Measurements from ENCODE around the gene CELF1. TPM values are rescaled to one million over a fixed set of nuclear protein-coding genes. Genes with fewer than 3 reads are reported as not detected.
A peak's percentile ranks its signal among the peaks of the same experiment; 100 is the strongest.

The CELF1 gene
- total and polyA plus RNA-seq, 9 of the 15 experiments (the other 6 are each of a cell fraction or from before 2014, with no cell fraction given), result 11.3 to 142 (median 77.4) TPM

- TF ChIP-seq, protein P1, sequence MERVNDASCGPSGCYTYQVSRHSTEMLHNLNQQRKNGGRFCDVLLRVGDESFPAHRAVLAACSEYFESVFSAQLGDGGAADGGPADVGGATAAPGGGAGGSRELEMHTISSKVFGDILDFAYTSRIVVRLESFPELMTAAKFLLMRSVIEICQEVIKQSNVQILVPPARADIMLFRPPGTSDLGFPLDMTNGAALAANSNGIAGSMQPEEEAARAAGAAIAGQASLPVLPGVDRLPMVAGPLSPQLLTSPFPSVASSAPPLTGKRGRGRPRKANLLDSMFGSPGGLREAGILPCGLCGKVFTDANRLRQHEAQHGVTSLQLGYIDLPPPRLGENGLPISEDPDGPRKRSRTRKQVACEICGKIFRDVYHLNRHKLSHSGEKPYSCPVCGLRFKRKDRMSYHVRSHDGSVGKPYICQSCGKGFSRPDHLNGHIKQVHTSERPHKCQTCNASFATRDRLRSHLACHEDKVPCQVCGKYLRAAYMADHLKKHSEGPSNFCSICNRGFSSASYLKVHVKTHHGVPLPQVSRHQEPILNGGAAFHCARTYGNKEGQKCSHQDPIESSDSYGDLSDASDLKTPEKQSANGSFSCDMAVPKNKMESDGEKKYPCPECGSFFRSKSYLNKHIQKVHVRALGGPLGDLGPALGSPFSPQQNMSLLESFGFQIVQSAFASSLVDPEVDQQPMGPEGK (CRISPR knock-in tag; IDR thresholded peaks at IDR 0.05; ENCODE audit: borderline replicate concordance), result no peak
- no peak for TF ChIP-seq ZNF175 (CRISPR knock-in tag; IDR thresholded peaks at IDR 0.05; ENCODE audit: low read depth)
- TF ChIP-seq MAFG (tag; conservative IDR thresholded peaks at IDR 0.05), result no peak
- no peak for TF ChIP-seq ZNF23 (CRISPR knock-in tag; IDR thresholded peaks at IDR 0.05)
- TF ChIP-seq PBX2 (CRISPR knock-in tag; IDR thresholded peaks at IDR 0.05; ENCODE audit: low read depth), result no peak
- peak; percentile 93 for TF ChIP-seq PBX2 (tag; conservative IDR thresholded peaks at IDR 0.05; ENCODE audit: low read depth)
- TF ChIP-seq HDAC8 (tag; IDR thresholded peaks at IDR 0.05), result no peak
- no peak for TF ChIP-seq NCOA6 (IDR thresholded peaks at IDR 0.05)
- TF ChIP-seq ZNF507 (tag; conservative IDR thresholded peaks at IDR 0.05), result no peak
- TF ChIP-seq TCF7L2 (IDR thresholded peaks at IDR 0.05; ENCODE audit: low read depth, low read length), result no peak
- no peak for TF ChIP-seq ZKSCAN8 (CRISPR knock-in tag; IDR thresholded peaks at IDR 0.05)
- TF ChIP-seq ZNF764 (CRISPR knock-in tag; IDR thresholded peaks at IDR 0.05; ENCODE audit: low read depth), result no peak
- TF ChIP-seq NFIX (CRISPR knock-in tag; IDR thresholded peaks at IDR 0.05; ENCODE audit: low read depth), result no peak
- TF ChIP-seq, protein P2, sequence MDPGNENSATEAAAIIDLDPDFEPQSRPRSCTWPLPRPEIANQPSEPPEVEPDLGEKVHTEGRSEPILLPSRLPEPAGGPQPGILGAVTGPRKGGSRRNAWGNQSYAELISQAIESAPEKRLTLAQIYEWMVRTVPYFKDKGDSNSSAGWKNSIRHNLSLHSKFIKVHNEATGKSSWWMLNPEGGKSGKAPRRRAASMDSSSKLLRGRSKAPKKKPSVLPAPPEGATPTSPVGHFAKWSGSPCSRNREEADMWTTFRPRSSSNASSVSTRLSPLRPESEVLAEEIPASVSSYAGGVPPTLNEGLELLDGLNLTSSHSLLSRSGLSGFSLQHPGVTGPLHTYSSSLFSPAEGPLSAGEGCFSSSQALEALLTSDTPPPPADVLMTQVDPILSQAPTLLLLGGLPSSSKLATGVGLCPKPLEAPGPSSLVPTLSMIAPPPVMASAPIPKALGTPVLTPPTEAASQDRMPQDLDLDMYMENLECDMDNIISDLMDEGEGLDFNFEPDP (CRISPR knock-in tag; IDR thresholded peaks at IDR 0.05), result no peak
- TF ChIP-seq CBX2 (IDR thresholded peaks at IDR 0.05; ENCODE audit: insufficient read depth, low read length, poor library complexity, severe bottlenecking), result no peak
- TF ChIP-seq THRA (IDR thresholded peaks at IDR 0.05), result no peak
- TF ChIP-seq DACH1 (IDR thresholded peaks at IDR 0.05; ENCODE audit: partially characterized antibody), result peak; percentile 28
- no peak for TF ChIP-seq TRIM28 (IDR thresholded peaks at IDR 0.05)
- TF ChIP-seq HNRNPL (IDR thresholded peaks at IDR 0.05; ENCODE audit: low read depth, low read length), result no peak
- no peak for TF ChIP-seq ZNF830 (CRISPR knock-in tag; IDR thresholded peaks at IDR 0.05)
- TF ChIP-seq ESRRA (IDR thresholded peaks at IDR 0.05; ENCODE audit: borderline replicate concordance, low read depth), result no peak
These were observed 24.6 kb upstream of the CELF1 start (continued) for GRCh38 chr11:47577460-47578041.
